AG10803 (cell line): ENCODE results near the gene ADNP2.

Experiments
- DNase-seq: peaks from one replicate; pipeline ENCODE4 v3.0.0; 2010; ENCODE audit warnings: low read depth
- H3K4me3 ChIP-seq: 2 replicates; pipeline ENCODE4 v1.5.1; 2011; ENCODE audit warnings: mild to moderate bottlenecking, low read length, control low read depth
- CTCF ChIP-seq: conservative IDR thresholded peaks from 2 replicates; pipeline ENCODE4 v1.5.1; 2011; ENCODE audit warnings: mild to moderate bottlenecking, low read length, control low read depth, inconsistent platforms

ADNP2 gene

DNA sequence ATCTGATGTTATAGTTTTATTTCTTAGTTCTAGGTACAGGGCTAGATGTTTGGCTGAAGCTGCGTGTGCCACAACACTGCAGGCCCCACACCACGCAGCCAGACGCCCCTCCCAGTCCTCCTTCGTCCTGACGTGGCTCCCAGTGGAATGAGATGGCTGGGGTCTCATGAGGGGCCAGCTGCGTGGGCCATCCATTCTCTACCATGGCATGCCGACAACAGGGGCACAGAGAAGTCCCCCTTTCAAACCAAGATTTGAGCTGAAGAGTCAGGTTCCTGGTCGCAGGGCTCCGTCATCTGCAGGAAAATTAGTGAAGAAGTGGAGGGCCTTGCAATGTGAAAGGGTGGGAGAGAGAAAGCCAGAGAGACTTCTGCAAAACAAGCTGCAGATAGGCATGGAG, 73.8 kb downstream of the ADNP2 start:
- DNase-seq = no peak
- no peak overlapping the region for H3K4me3 ChIP-seq
- TF ChIP-seq CTCF = no peak

GRCh38 chr18:80183273-80184050, 74.4 kb downstream of the ADNP2 start:
- DNase-seq = no peak

GRCh38 chr18:80184243-80184772, 75.2 kb downstream of the ADNP2 start:
- TF ChIP-seq CTCF = no peak
- no peak overlapping the region for H3K4me3 ChIP-seq
- DNase-seq = no peak

More at GRCh38 chr18:80183273-80184050, 74.4 kb downstream of the ADNP2 start:
- TF ChIP-seq CTCF = no peak
- H3K4me3 ChIP-seq = no peak overlapping the region

DNA sequence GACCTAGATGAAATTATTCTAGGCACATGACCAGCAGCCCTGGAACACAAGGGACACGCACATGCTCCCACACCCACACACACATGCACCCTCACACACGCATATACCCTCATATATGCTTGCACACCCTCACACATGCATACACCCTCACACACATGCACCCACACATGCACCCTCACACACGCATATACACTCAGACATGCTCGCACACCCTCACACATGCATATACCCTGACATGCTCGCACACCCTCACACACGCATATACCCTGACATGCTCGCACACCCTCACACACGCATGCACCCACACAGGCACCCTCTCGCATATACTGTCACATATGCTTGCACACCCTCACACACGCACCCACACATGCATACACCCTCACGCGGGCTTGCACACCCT, 76.5 kb downstream of the ADNP2 start:
- no peak for TF ChIP-seq CTCF
- no peak for DNase-seq
- H3K4me3 ChIP-seq = no peak overlapping the region

DNA sequence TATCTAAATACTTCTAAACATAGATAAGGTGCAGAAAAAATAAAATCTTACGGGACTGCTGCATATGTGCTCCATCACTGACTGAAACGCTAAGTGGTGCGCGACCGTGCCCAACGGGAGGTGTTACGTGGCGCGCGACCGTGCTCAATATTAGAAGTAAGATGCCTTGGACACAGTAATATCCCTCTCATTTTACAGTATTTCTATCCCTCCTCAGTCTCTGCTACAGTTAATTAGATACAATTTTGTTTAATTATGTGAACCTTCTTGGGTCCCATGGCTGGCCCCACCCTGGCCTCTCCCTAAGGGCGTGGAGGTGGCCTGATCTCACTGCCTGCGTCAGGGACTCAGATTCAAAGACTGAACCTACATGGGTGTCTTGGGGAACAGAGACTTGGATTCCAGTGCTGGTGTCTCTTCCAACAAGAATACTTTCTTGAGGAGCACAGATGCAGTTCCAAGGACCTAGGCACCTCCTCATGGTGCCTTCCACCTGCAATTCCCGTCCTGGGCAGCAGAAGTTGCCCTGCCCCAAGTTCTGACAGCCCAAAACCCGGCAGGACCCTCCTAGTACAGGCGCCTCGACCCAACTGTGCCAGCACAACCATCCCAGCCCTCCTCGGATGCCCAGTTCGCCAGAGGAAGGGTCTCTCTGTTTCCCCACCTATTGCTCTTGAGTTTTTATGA, 79.0 kb downstream of the ADNP2 start:
- no peak overlapping the region for H3K4me3 ChIP-seq
- no peak for DNase-seq
- no peak for TF ChIP-seq CTCF

DNA sequence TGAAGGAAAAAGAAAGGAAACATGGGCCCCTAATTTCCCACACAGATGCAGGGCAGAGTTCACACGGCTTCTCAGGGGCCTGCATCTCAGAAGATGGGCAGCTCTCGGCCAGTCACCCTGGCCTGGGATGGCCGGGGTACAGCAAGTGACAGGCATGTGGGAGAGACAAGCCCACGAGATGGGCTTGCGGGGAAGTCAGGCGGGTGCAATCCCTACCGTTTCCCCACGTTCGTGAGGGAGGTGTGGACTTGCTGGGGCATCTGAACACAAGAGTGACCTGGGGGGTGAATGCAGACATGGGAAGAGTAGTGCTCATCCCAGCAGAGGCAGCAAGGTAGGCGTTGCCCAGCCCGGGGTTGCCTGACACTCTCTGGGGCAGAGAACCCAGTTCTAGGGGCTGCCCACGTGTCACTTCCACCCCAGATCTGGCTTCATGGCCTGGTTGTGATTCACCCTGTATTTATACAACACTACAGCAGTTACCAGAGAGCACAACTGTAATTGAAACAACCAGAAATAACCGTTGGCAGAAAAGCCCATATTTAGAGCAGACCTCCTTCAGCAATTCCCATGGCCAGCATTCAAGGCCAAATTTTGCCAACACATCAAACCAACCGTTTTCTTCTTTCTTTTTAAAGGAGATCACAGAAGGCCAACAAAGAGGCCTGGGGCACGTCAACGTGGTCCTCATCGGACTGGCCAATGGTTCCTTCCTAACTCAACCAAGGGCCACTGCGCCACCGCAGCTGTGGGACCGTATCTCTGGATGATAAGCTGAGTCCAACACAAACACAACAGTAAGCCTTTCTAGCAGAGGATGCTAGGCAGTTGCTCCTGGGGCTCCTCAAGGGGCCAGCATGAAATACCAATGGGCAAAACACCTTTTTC, 79.8 kb downstream of the ADNP2 start:
- no peak for DNase-seq
- TF ChIP-seq CTCF = no peak
- H3K4me3 ChIP-seq = no peak overlapping the region
